ENCODE measurements around the gene PRR18.

GRCh38 chr6:166312832-166313231, 4.6 kb upstream of the PRR18 start:
- TF ChIP-seq, protein P1, sequence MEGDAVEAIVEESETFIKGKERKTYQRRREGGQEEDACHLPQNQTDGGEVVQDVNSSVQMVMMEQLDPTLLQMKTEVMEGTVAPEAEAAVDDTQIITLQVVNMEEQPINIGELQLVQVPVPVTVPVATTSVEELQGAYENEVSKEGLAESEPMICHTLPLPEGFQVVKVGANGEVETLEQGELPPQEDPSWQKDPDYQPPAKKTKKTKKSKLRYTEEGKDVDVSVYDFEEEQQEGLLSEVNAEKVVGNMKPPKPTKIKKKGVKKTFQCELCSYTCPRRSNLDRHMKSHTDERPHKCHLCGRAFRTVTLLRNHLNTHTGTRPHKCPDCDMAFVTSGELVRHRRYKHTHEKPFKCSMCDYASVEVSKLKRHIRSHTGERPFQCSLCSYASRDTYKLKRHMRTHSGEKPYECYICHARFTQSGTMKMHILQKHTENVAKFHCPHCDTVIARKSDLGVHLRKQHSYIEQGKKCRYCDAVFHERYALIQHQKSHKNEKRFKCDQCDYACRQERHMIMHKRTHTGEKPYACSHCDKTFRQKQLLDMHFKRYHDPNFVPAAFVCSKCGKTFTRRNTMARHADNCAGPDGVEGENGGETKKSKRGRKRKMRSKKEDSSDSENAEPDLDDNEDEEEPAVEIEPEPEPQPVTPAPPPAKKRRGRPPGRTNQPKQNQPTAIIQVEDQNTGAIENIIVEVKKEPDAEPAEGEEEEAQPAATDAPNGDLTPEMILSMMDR (conservative IDR thresholded peaks at IDR 0.05 in 1 of 2, IDR thresholded peaks at IDR 0.05 in 1 of 2; ENCODE audit: extremely low read depth in 1 of 2, insufficient read depth in 1 of 2, low read depth in 1 of 2, low read length in 2 of 2), result no peak
- no peak for TF ChIP-seq EZH2 (IDR thresholded peaks at IDR 0.05; ENCODE audit: borderline replicate concordance, low read length)
